Activated T-cell treated with anti-CD3 and anti-CD28 coated beads, Interleukin-2, amount 50 U/mL, for 72 hours (primary cell): ENCODE measurements around the gene SFRP2. TPM values are rescaled to one million over a fixed set of nuclear protein-coding genes. Genes with fewer than 3 reads are reported as not detected.

ENCODE experiments used
- total RNA-seq, 2 donors: library from RNA; stranded (reverse); gene quantifications; one replicate each; pipeline ENCODE4 v1.2.3, GENCODE V29; 2022

Gene SFRP2
- total RNA-seq, 2 donors from 2014 or later = not detected

Other genes with a start within 250 kb of the SFRP2 start
- 1 to 10 TPM in 1 of 2 donors, under 1 TPM in 1; 0.70 to 1.4 TPM for gene TLR2, start 104.8 kb downstream of the SFRP2 start, total RNA-seq
- under 1 TPM in 1 of 2 donors, not detected in 1; 0.37 TPM for gene RNF175, start 29.1 kb downstream of the SFRP2 start, total RNA-seq